AG04450 (cell line): ENCODE data around the gene HECW1. TPM values are rescaled to one million over a fixed set of nuclear protein-coding genes. Genes with fewer than 3 reads are reported as not detected.
"Not testable (repeated sequence)": the region's sequence is repeated elsewhere in the genome, so short reads cannot be mapped to it uniquely, and the experiment has no call there.

Source experiments
- CTCF ChIA-PET: fragments of 300-600, 350-600 bp; formaldehyde crosslinking; extraction: SDS; loops from one replicate; lab custom pipeline; 2022; ENCODE audit warnings: antibody characterized with exemption, inconsistent platforms; lab: Charles Lee
- POLR2A ChIA-PET: fragments of 350-600 bp; formaldehyde crosslinking; extraction: SDS; loops from one replicate; lab custom pipeline; 2021; ENCODE audit warnings: antibody characterized with exemption, inconsistent platforms; lab: Yijun Ruan, JAX
- DNase-seq: peaks from one replicate; pipeline ENCODE4 v3.0.0-alpha.2; 2011; ENCODE audit warnings: low read depth, low spot score
- H3K27ac ChIP-seq: one replicate; pipeline ENCODE4 v1.5.1; 2012; ENCODE audit warnings: low read depth, low read length, control low read depth
- H3K27me3 ChIP-seq: one replicate; pipeline ENCODE4 v1.6.0; 2012; ENCODE audit warnings: low read length; ENCODE audit not compliant: control insufficient read depth, insufficient read depth
- H3K4me3 ChIP-seq: 2 replicates; pipeline ENCODE4 v1.5.1; 2011; ENCODE audit warnings: mild to moderate bottlenecking, low read depth, low read length, control low read depth
- H3K9me3 ChIP-seq: 2 replicates; pipeline ENCODE4 v1.5.1; 2012; ENCODE audit warnings: low read length; ENCODE audit not compliant: control insufficient read depth, insufficient read depth
- CTCF ChIP-seq: IDR thresholded peaks from 2 replicates; pipeline ENCODE4 v1.5.1; 2011; ENCODE audit warnings: low read depth, low read length, control low read depth, inconsistent platforms
- polyA plus RNA-seq: library from polyadenylated mRNA; depleted of rRNA; stranded (reverse); fragments of >200 nt; gene quantifications from 2 replicates; pipeline ENCODE4 v1.2.3, GENCODE V29; 2011

The HECW1 gene
- polyA plus RNA-seq, 1 experiment: 2.6 TPM

- POLR2A ChIA-PET: no interaction called here
- H3K9me3 ChIP-seq: no peaks in the 10 kb centered on the region
- no peak overlapping the region for H3K4me3 ChIP-seq
Measured at GRCh38 chr7:43135129-43135528, 22.7 kb downstream of the HECW1 start.

GRCh38 chr7:43136064-43136463 is 23.6 kb downstream of the HECW1 start:
- Histone ChIP-seq H3K4me3 (no peak overlapping the region), H3K27ac (no peak overlapping the region), H3K9me3 (no peaks in the 10 kb centered on the region), H3K27me3 (no peaks in the 10 kb centered on the region)
- DNase-seq: no peak
- TF ChIP-seq CTCF: no peak
- CTCF ChIA-PET: interaction anchor here (1.0 to 1.6 kb wide), 3 partner anchors 14 to 194 kb away, joined by 3 to 6 read pairs (median 4); no protein-coding TSS in a partner anchor
- POLR2A ChIA-PET: no interaction called here

More at GRCh38 chr7:43135129-43135528, 22.7 kb downstream of the HECW1 start:
- no peak for TF ChIP-seq CTCF
- CTCF ChIA-PET: interaction anchor here (1.0 to 1.6 kb wide), 3 partner anchors 13 to 193 kb away, joined by 3 to 6 read pairs (median 4); no protein-coding TSS in a partner anchor
- Histone ChIP-seq H3K27ac (no peak overlapping the region), H3K27me3 (no peaks in the 10 kb centered on the region)
- no peak for DNase-seq

GRCh38 chr7:43137121-43137744 is 24.8 kb downstream of the HECW1 start:
- H3K27me3 ChIP-seq, H3K4me3 ChIP-seq, H3K27ac ChIP-seq, H3K9me3 ChIP-seq, DNase-seq: not testable (repeated sequence)
- ChIA-PET POLR2A (interaction anchor here (0.8 kb wide), 1 partner anchor 112 kb away, joined by 3 read pairs; no protein-coding TSS in a partner anchor), CTCF (interaction anchor here (0.8 kb wide), 1 partner anchor 124 kb away, joined by 4 read pairs; no protein-coding TSS in a partner anchor)

GRCh38 chr7:43137811-43138210 is 25.4 kb downstream of the HECW1 start:
- POLR2A ChIA-PET: interaction anchor here (0.7 to 0.8 kb wide), 3 partner anchors 112 to 1195 kb away, joined by 3 to 5 read pairs (median 3); no protein-coding TSS in a partner anchor
- H3K9me3 ChIP-seq: no peaks in the 10 kb centered on the region
- H3K27ac ChIP-seq: no peak overlapping the region
- no peaks in the 10 kb centered on the region for H3K27me3 ChIP-seq
- TF ChIP-seq CTCF: no peak
- no peak overlapping the region for H3K4me3 ChIP-seq
- CTCF ChIA-PET: interaction anchor here (0.8 kb wide), 1 partner anchor 124 kb away, joined by 4 read pairs; no protein-coding TSS in a partner anchor
- DNase-seq: no peak

DNA sequence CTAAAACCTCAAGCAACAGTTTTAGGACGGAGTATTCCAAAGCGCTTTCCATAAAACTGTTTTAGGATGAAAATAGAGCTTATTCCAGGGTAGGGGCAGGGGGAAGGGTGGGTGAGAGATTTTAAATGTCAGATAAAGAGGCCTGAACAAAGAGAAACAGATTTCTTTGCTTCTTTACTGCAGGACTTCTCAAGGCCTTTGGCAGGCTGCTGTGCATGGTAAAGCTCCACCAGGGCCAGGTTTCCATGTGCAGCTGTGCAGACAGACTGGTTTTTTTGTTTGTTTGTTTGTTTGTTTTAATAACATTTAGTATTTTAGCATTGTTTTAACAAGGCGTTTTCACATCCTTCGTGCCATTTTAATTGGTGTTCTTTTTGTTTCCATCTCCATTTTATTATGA is 26.3 kb downstream of the HECW1 start:
- no peak overlapping the region for H3K4me3 ChIP-seq
- no peak for TF ChIP-seq CTCF
- no peak for DNase-seq
- CTCF ChIA-PET: interaction anchor here (0.6 kb wide), 1 partner anchor 185 kb away, joined by 3 read pairs; no protein-coding TSS in a partner anchor
- POLR2A ChIA-PET: no interaction called here
- no peaks in the 10 kb centered on the region for H3K9me3 ChIP-seq
- H3K27me3 ChIP-seq: no peaks in the 10 kb centered on the region
- no peak overlapping the region for H3K27ac ChIP-seq
